K562 (cell line): Measurements from ENCODE around the gene IMMP2L. TPM values are rescaled to one million over a fixed set of nuclear protein-coding genes. Genes with fewer than 3 reads are reported as not detected.
A peak's percentile ranks its signal among the peaks of the same experiment; 100 is the strongest.

Source experiments
- ATAC-seq: fragments of 200-7000 bp; cut with Tn5 transposase; 3 replicates; pipeline ENCODE4 v1.9.1; 2020; ENCODE audit warnings: moderate library complexity
- BruUV-seq: library from RNA; stranded (reverse); fragments of 400-500 nt; replicated peaks from 2 replicates; lab custom pipeline; 2021; lab: Mats Ljungman, UMichigan
- CTCF ChIA-PET: fragments of 300-600 bp; formaldehyde crosslinking; extraction: SDS; loops from one replicate; lab custom pipeline; 2021; ENCODE audit warnings: low intra/inter-chr PET ratio; lab: Yijun Ruan, JAX
- POLR2A ChIA-PET: fragments of 300-600, 350-650 bp; sonication (Branson Sonifier 250); formaldehyde crosslinking; extraction: SDS; loops from one replicate; lab custom pipeline; 2021; ENCODE audit warnings: antibody characterized with exemption, inconsistent platforms; lab: Yijun Ruan, JAX
- DNase-seq, 4 experiments: peaks; one replicate each; pipeline versions ENCODE4 v3.0.0 to v3.0.0-alpha.2; 2011 to 2018; ENCODE audit warnings: low spot score in 3 of 4, mixed read lengths in 3 of 4; ENCODE audit errors: extremely low read depth in 1 of 4
- FAIRE-seq: peaks from 2 replicates; lab custom pipeline; 2011; peaks lifted over from hg19 to GRCh38; lab: Jason Lieb, UNC
- H2AFZ ChIP-seq: 2 replicates; pipeline ENCODE4 v1.6.0; 2011; ENCODE audit warnings: low read depth, low read length, control low read depth, inconsistent platforms
- H3K27ac ChIP-seq: fragments of 200-600 bp; 3 replicates; pipeline ENCODE4 v1.8.0; 2011; ENCODE audit warnings: low read depth, mild to moderate bottlenecking, control low read depth, inconsistent platforms, low read length, moderate library complexity, mixed read lengths; ENCODE audit errors: extremely low read depth
- H3K27me3 ChIP-seq, 2 experiments: fragments of 300-600 bp in 1 of 2; 2 replicates in 1 of 2; 3 replicates in 1 of 2; pipeline versions ENCODE4 v1.6.0 to v1.8.0; 2011; ENCODE audit warnings: inconsistent platforms in 2 of 2, low read length in 2 of 2, mild to moderate bottlenecking in 1 of 2, mixed read lengths in 1 of 2, moderate library complexity in 1 of 2; ENCODE audit not compliant: control insufficient read depth in 2 of 2, insufficient read depth in 2 of 2
- H3K36me3 ChIP-seq: fragments of 300-600 bp; 3 replicates; pipeline ENCODE4 v1.8.0; 2011; ENCODE audit warnings: mild to moderate bottlenecking, low read length, inconsistent platforms; ENCODE audit not compliant: control insufficient read depth, insufficient read depth
- H3K4me1 ChIP-seq, 2 experiments: fragments of 200-600 bp in 1 of 2; replicated peaks in 1 of 2; 2 replicates in 1 of 2; 3 replicates in 1 of 2; pipeline versions ENCODE4 v1.5.1 to v1.8.0; 2011; ENCODE audit warnings: inconsistent platforms in 2 of 2, low read length in 2 of 2, mild to moderate bottlenecking in 1 of 2, mixed read lengths in 1 of 2, moderate library complexity in 1 of 2; ENCODE audit not compliant: control insufficient read depth in 2 of 2, insufficient read depth in 2 of 2
- H3K4me2 ChIP-seq: 2 replicates; pipeline ENCODE4 v1.6.1; 2011; ENCODE audit warnings: low read length, control low read depth, inconsistent platforms, mixed read lengths; ENCODE audit not compliant: insufficient read depth
- H3K4me3 ChIP-seq: fragments of 200-600 bp; sonication (generic), shearing (Covaris generic); 2 replicates; pipeline ENCODE4 v1.5.1; 2016; ENCODE audit warnings: control low read depth, inconsistent platforms
- H3K79me2 ChIP-seq: fragments of 200-600 bp; 3 replicates; pipeline ENCODE4 v1.8.0; 2011; ENCODE audit warnings: low read length, inconsistent platforms; ENCODE audit not compliant: control insufficient read depth, insufficient read depth
- H3K9ac ChIP-seq, 2 experiments: 2 replicates each; pipeline versions ENCODE4 v1.6.0 to v1.6.1; 2011; ENCODE audit warnings: low read depth in 2 of 2, low read length in 2 of 2, control low read depth in 1 of 2, inconsistent platforms in 1 of 2, mild to moderate bottlenecking in 1 of 2, mixed read lengths in 1 of 2; ENCODE audit not compliant: insufficient read depth in 1 of 2
- H3K9me1 ChIP-seq: one replicate; pipeline ENCODE4 v1.6.0; 2011; ENCODE audit warnings: inconsistent platforms, mild to moderate bottlenecking, low read length, moderate library complexity; ENCODE audit not compliant: control insufficient read depth, insufficient read depth
- H3K9me3 ChIP-seq: replicated peaks from 2 replicates; pipeline ENCODE4 v1.5.1; 2011; ENCODE audit warnings: low read depth, low read length, inconsistent platforms; ENCODE audit not compliant: control insufficient read depth, insufficient read depth
- H4K20me1 ChIP-seq: replicated peaks from 2 replicates; pipeline ENCODE4 v1.6.1; 2011; ENCODE audit warnings: low read length, inconsistent platforms, mixed read lengths; ENCODE audit not compliant: control insufficient read depth, insufficient read depth
- CBX1 ChIP-seq: sonication (generic); IDR thresholded peaks from 2 replicates; pipeline ENCODE4 v1.6.1; 2016; ENCODE audit warnings: antibody characterized with exemption, low read depth, mild to moderate bottlenecking
- ETV5 ChIP-seq: sonication (generic); formaldehyde crosslinking; IDR thresholded peaks from 2 replicates; pipeline ENCODE4 v1.4.0; 2020; ENCODE audit warnings: low read depth, mild to moderate bottlenecking, missing genetic modification reagents
- GMEB1 ChIP-seq: fragments of 250-450 bp; sonication (Bioruptor Pico); IDR thresholded peaks from 2 replicates; pipeline ENCODE4 v1.4.0; 2020; ENCODE audit warnings: mild to moderate bottlenecking
- ILF3 ChIP-seq: fragments of 450-650 bp; IDR thresholded peaks from 2 replicates; pipeline ENCODE4 v1.6.1; 2018; ENCODE audit warnings: antibody characterized with exemption, mild to moderate bottlenecking, moderate library complexity, borderline replicate concordance
- KLF13 ChIP-seq: fragments of 450-650 bp; IDR thresholded peaks from 2 replicates; pipeline ENCODE4 v1.6.1; 2016; ENCODE audit warnings: missing genetic modification characterization, low read depth, mild to moderate bottlenecking, missing compliant biosample characterization, moderate library complexity, borderline replicate concordance
- TBL1XR1 ChIP-seq, 2 experiments: IDR thresholded peaks; 2 replicates each; pipeline ENCODE4 v1.6.1; 2012; ENCODE audit warnings: improper control_type of control experiment in 2 of 2, low read length in 2 of 2, mild to moderate bottlenecking in 1 of 2
- THRA ChIP-seq: fragments of 450-650 bp; IDR thresholded peaks from 2 replicates; pipeline ENCODE4 v1.6.1; 2017; ENCODE audit warnings: mild to moderate bottlenecking, moderate library complexity
- WGBS: fragments of 100-300 bp; shearing (Covaris generic); methylation state at CpG from one replicate; pipeline ENCODE4 v1.1.6; 2016; ENCODE audit warnings: low coverage, mixed read lengths; ENCODE audit not compliant: insufficient coverage; ENCODE audit errors: missing lambda C conversion rate; 5-methylcytosine and 5-hydroxymethylcytosine counted together
- in situ Hi-C: fragments of 300-500 bp; cut with MboI; formaldehyde crosslinking; loops from 4 replicates; pipeline ENCODE4 v1.15.0; 2018; ENCODE audit warnings: inconsistent platforms, mixed read lengths
- intact Hi-C: fragments of 100-400 bp; cut with micrococcal nuclease; formaldehyde crosslinking; loops from 2 replicates; pipeline ENCODE4 v1.14.2; 2022
- polyA plus RNA-seq, 8 experiments: library from polyadenylated mRNA; depleted of rRNA in 4 of 8; stranded (reverse) in 5 of 8; unstranded in 3 of 8; fragments of >200 nt; fragmentation: Nextera tagmentation in 2 of 8; fragmentation: Illumina TruSeq in 1 of 8; extraction: Ambion mirVana in 2 of 8; extraction: Trizol in 1 of 8; gene quantifications; 2 replicates each; pipeline versions ENCODE4 v1.2.1 to v1.2.3, GENCODE V29; 2011 to 2014; ENCODE audit warnings: inconsistent platforms in 1 of 8, missing spikeins in 1 of 8
- total RNA-seq, 7 experiments: library from RNA; depleted of rRNA in 6 of 7; stranded (reverse); fragments of >200 nt in 6 of 7; fragmentation: Illumina TruSeq in 2 of 7; extraction: Trizol in 2 of 7; gene quantifications; 2 replicates each; pipeline versions ENCODE4 v1.2.1 to v1.2.3, GENCODE V29; 2011 to 2021; ENCODE audit warnings: low replicate concordance in 1 of 7

IMMP2L gene
- total and polyA plus RNA-seq, 9 of the 15 experiments (the other 6 are each of a cell fraction or from before 2014, with no cell fraction given): 29.7 to 116 (median 53.0) TPM

- no peak for TF ChIP-seq ILF3
- TF ChIP-seq KLF13: no peak
- no peak for TF ChIP-seq GMEB1 (CRISPR knock-in tag)
- TF ChIP-seq, all 486 proteins: peak for 0
These were observed 537.3 kb downstream of the IMMP2L start (continued) for GRCh38 chr7:111025006-111025405.

GRCh38 chr7:111018960-111019736 is 543.1 kb downstream of the IMMP2L start:
- POLR2A ChIA-PET: interaction anchor here (0.5 to 1.1 kb wide), 4 partner anchors 12 to 881 kb away, joined by 3 read pairs; no protein-coding TSS in a partner anchor
- Histone ChIP-seq H3K79me2 (no peaks in the 10 kb centered on the region), H3K4me2 (no peak overlapping the region), H3K36me3 (no peaks in the 10 kb centered on the region), H3K9me1 (no peaks in the 10 kb centered on the region), H3K9me3 (no peaks in the 10 kb centered on the region), H3K9ac (no peak overlapping the region), H2AFZ (no peak overlapping the region), H3K4me3 (no peak overlapping the region), H3K4me1 (no peaks in the 10 kb centered on the region), H3K27ac (no peak overlapping the region), H3K27me3 (no peaks in the 10 kb centered on the region), H4K20me1 (no peaks in the 10 kb centered on the region)
- CTCF ChIA-PET: no interaction called here
- TF ChIP-seq ETV5 (CRISPR knock-in tag) (no peak), THRA (no peak), CBX1 (no peak), TBL1XR1 (IDR thresholded peaks at IDR 0.05; ENCODE audit: low read length in 2 of 2) (no peak)
- DNase-seq (no peak), FAIRE-seq (no peak), ATAC-seq (peak; percentile 45; the same call in 2 of the 3 replicates)
- in situ Hi-C loops: no loop called here
- WGBS: 13% methylated on average over 3 of the region's 3 CpGs
- intact Hi-C loops: no loop called here
- BruUV-seq: no TSS peak
